ENCODE results near the gene RAB3GAP2.

Gene RAB3GAP2

DNA sequence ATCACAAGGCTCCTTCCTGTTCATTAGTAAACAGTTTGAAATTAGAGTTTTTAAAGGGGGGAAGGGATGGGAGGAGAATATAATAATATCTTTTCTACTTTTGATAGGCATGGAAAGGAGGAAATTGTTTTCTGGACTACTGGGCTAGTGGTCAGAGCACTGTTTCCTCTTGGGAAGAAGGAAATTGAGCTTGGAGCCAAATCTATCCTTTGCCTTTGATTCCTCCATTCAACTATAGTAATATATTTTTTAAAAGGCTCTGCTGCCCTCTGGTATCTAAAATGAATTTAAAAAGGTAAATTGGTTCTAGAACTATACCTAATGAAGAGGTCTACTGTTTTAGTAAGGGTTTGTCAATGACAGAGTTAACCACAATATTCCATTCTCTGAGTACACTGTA is 172.4 kb downstream of the RAB3GAP2 start:
- peaks cover 0 to 5% (median 0%) of the 10 kb centered on the region in 11 experiments; a peak in 1 of 22 replicates for H4K20me1 ChIP-seq
- peaks cover 73 to 96% (median 85%) of the 10 kb centered on the region in 11 experiments for H3K36me3 ChIP-seq
- no peak overlapping the region for H3K4me3 ChIP-seq
- no peaks in the 10 kb centered on the region for H3K27me3 ChIP-seq
- H3K4me1 ChIP-seq: peaks cover 8 to 24% (median 11%) of the 10 kb centered on the region in 10 experiments
- H3K27ac ChIP-seq: no peak overlapping the region
- no peak for TF ChIP-seq Cebpa-rat (IDR thresholded peaks at IDR 0.05)
- no peak overlapping the region for H3K9ac ChIP-seq
- no peaks in the 10 kb centered on the region for H3K9me3 ChIP-seq (replicated peaks in 1 of 11)
- H3K4me2 ChIP-seq: no peak overlapping the region
